HEK293 (cell line): ENCODE measurements around the gene CCN2.

Source experiments
- ELK4 ChIP-seq: IDR thresholded peaks from 2 replicates; pipeline ENCODE4 v1.6.1; 2011; ENCODE audit warnings: mild to moderate bottlenecking, low read depth, low read length, borderline replicate concordance
- HOXD13 ChIP-seq: sonication (generic); formaldehyde crosslinking; IDR thresholded peaks from 2 replicates; pipeline ENCODE4 v1.8.0; 2022; ENCODE audit warnings: missing genetic modification reagents, borderline replicate concordance
- KLF1 ChIP-seq: fragments of 450-650 bp; formaldehyde crosslinking; IDR thresholded peaks from 2 replicates; pipeline ENCODE4 v1.5.1; 2016; ENCODE audit warnings: missing biosample characterization, missing genetic modification characterization
- KLF17 ChIP-seq: fragments of 450-650 bp; formaldehyde crosslinking; IDR thresholded peaks from 2 replicates; pipeline ENCODE4 v1.5.1; 2016; ENCODE audit warnings: missing biosample characterization, missing genetic modification characterization
- SP7 ChIP-seq: fragments of 450-650 bp; formaldehyde crosslinking; IDR thresholded peaks from 2 replicates; pipeline ENCODE4 v1.5.1; 2016; ENCODE audit warnings: missing biosample characterization, missing genetic modification characterization
- YY2 ChIP-seq: fragments of 450-650 bp; formaldehyde crosslinking; IDR thresholded peaks from 2 replicates; pipeline ENCODE4 v1.5.1; 2016; ENCODE audit warnings: missing biosample characterization, missing genetic modification characterization
- ZBTB10 ChIP-seq: fragments of 450-650 bp; formaldehyde crosslinking; IDR thresholded peaks from 2 replicates; pipeline ENCODE4 v1.5.1; 2016; ENCODE audit warnings: missing biosample characterization, missing genetic modification characterization
- ZFHX2 ChIP-seq: fragments of 450-650 bp; formaldehyde crosslinking; conservative IDR thresholded peaks from 2 replicates; pipeline ENCODE4 v1.5.1; 2016; ENCODE audit warnings: missing biosample characterization, missing genetic modification characterization
- ZFP69B ChIP-seq: fragments of 450-650 bp; formaldehyde crosslinking; IDR thresholded peaks from 2 replicates; pipeline ENCODE4 v1.5.1; 2016; ENCODE audit warnings: missing biosample characterization, missing genetic modification characterization
- ZNF10 ChIP-seq: fragments of 450-650 bp; formaldehyde crosslinking; IDR thresholded peaks from 2 replicates; pipeline ENCODE4 v1.5.1; 2017; ENCODE audit warnings: missing biosample characterization, missing genetic modification characterization
- ZNF16 ChIP-seq: fragments of 450-650 bp; formaldehyde crosslinking; IDR thresholded peaks from 2 replicates; pipeline ENCODE4 v1.5.1; 2016; ENCODE audit warnings: low read depth, missing biosample characterization, missing genetic modification characterization
- ZNF341 ChIP-seq: fragments of 450-650 bp; formaldehyde crosslinking; IDR thresholded peaks from 2 replicates; pipeline ENCODE4; 2016; ENCODE audit warnings: low read depth, missing biosample characterization, missing genetic modification characterization
- ZNF473 ChIP-seq: fragments of 450-650 bp; formaldehyde crosslinking; IDR thresholded peaks from 2 replicates; pipeline ENCODE4 v1.5.1; 2017; ENCODE audit warnings: missing biosample characterization, missing genetic modification characterization
- ZNF518A ChIP-seq: fragments of 450-650 bp; formaldehyde crosslinking; conservative IDR thresholded peaks from 2 replicates; pipeline ENCODE4 v1.5.1; 2016; ENCODE audit warnings: low read depth, missing biosample characterization, missing genetic modification characterization
- ZNF530 ChIP-seq: fragments of 450-650 bp; formaldehyde crosslinking; IDR thresholded peaks from 2 replicates; pipeline ENCODE4 v1.5.1; 2016; ENCODE audit warnings: low read depth, missing biosample characterization, missing genetic modification characterization
- ZNF544 ChIP-seq: fragments of 450-650 bp; formaldehyde crosslinking; IDR thresholded peaks from 2 replicates; pipeline ENCODE4 v1.5.0; 2017; ENCODE audit warnings: missing biosample characterization, missing genetic modification characterization
- ZNF560 ChIP-seq: fragments of 450-650 bp; formaldehyde crosslinking; IDR thresholded peaks from 2 replicates; pipeline ENCODE4 v1.5.1; 2017; ENCODE audit warnings: missing biosample characterization, missing genetic modification characterization, borderline replicate concordance
- ZNF747 ChIP-seq: fragments of 450-650 bp; formaldehyde crosslinking; IDR thresholded peaks from 2 replicates; pipeline ENCODE4 v1.5.1; 2016; ENCODE audit warnings: missing biosample characterization, missing genetic modification characterization
- ZNF76 ChIP-seq: fragments of 450-650 bp; formaldehyde crosslinking; IDR thresholded peaks from 2 replicates; pipeline ENCODE4; 2016; ENCODE audit warnings: low read depth, missing biosample characterization, missing genetic modification characterization, borderline replicate concordance
- ZNF776 ChIP-seq: fragments of 450-650 bp; formaldehyde crosslinking; IDR thresholded peaks from 2 replicates; pipeline ENCODE4 v1.5.0; 2017; ENCODE audit warnings: missing biosample characterization, missing genetic modification characterization, borderline replicate concordance
- ZNF837 ChIP-seq: fragments of 450-650 bp; formaldehyde crosslinking; IDR thresholded peaks from 2 replicates; pipeline ENCODE4 v1.5.1; 2016; ENCODE audit warnings: missing biosample characterization, missing genetic modification characterization
- ZNF843 ChIP-seq: fragments of 450-650 bp; formaldehyde crosslinking; IDR thresholded peaks from 2 replicates; pipeline ENCODE4 v1.5.1; 2016; ENCODE audit warnings: missing biosample characterization, missing genetic modification characterization
- ZSCAN18 ChIP-seq: fragments of 450-650 bp; formaldehyde crosslinking; IDR thresholded peaks from 2 replicates; pipeline ENCODE4 v1.5.1; 2016; ENCODE audit warnings: missing biosample characterization, missing genetic modification characterization
- ZSCAN4 ChIP-seq: fragments of 450-650 bp; formaldehyde crosslinking; IDR thresholded peaks from 2 replicates; pipeline ENCODE4 v1.5.1; 2017; ENCODE audit warnings: missing biosample characterization, missing genetic modification characterization
- ZSCAN5A ChIP-seq: fragments of 450-650 bp; formaldehyde crosslinking; IDR thresholded peaks from 2 replicates; pipeline ENCODE4 v1.5.1; 2016; ENCODE audit warnings: missing biosample characterization, missing genetic modification characterization

Gene CCN2

GRCh38 chr6:131949909-131950766, 1.0 kb downstream of the CCN2 start (continued):
- TF ChIP-seq KLF17 (tag by site-specific recombination) (no peak), ZNF544 (tag by site-specific recombination) (no peak), ZFP69B (no peak), ZSCAN4 (tag by site-specific recombination) (0 out of 2 replicates have a peak, but pooled peaks have one; percentile 9), ZNF518A (tag by site-specific recombination) (no peak), ZNF10 (no peak), ZBTB10 (tag by site-specific recombination) (no peak), YY2 (tag by site-specific recombination) (no peak), ZSCAN18 (tag by site-specific recombination) (no peak), KLF1 (tag by site-specific recombination) (no peak), ZNF560 (tag by site-specific recombination) (no peak), ZNF837 (tag by site-specific recombination) (no peak), ZFHX2 (peak; percentile 79), ZNF341 (tag by site-specific recombination) (peak; percentile 8; the same call in 1 of the 2 replicates), ZNF76 (tag by site-specific recombination) (no peak), ZNF473 (tag by site-specific recombination) (no peak), SP7 (tag by site-specific recombination) (no peak; the same call in 1 of the 2 replicates), ZNF747 (tag by site-specific recombination) (no peak), ZNF530 (no peak), ELK4 (no peak), HOXD13 (CRISPR knock-in tag) (no peak; the same call in 1 of the 2 replicates), ZSCAN5A (tag by site-specific recombination) (no peak), ZNF843 (tag by site-specific recombination) (no peak), ZNF16 (tag by site-specific recombination) (no peak), ZNF776 (tag by site-specific recombination) (no peak)
